Amygdala (tissue), 56 donors: ENCODE results near the gene PDS5A.
"Not testable (repeated sequence)": the region's sequence is repeated elsewhere in the genome, so short reads cannot be mapped to it uniquely, and the experiment has no call there.

Experiments
- DNase-seq, 56 donors: peaks; one replicate each; lab custom pipeline; 2025; lab: John Stamatoyannopoulos, UW

Gene PDS5A

GRCh38 chr4:39963656-39964055 lies 14.1 kb downstream of the PDS5A start:
- no peak for DNase-seq

GRCh38 chr4:39961311-39961877 lies 16.3 kb downstream of the PDS5A start:
- DNase-seq, result no peak

GRCh38 chr4:39950861-39951481 lies 26.7 kb downstream of the PDS5A start:
- no peak for DNase-seq

- DNase-seq, result no peak
Measured at GRCh38 chr4:39947963-39948362, 29.7 kb downstream of the PDS5A start.

GRCh38 chr4:39947417-39947816 lies 30.3 kb downstream of the PDS5A start:
- no peak for DNase-seq

- DNase-seq, result not testable (repeated sequence)
Measured at GRCh38 chr4:39944245-39944644, 33.5 kb downstream of the PDS5A start.

- no peak for DNase-seq
Measured at GRCh38 chr4:39942507-39942906, 35.2 kb downstream of the PDS5A start.

- DNase-seq, result no peak
Measured at GRCh38 chr4:39941682-39942217, 36.0 kb downstream of the PDS5A start.

GRCh38 chr4:39937683-39938268 lies 39.9 kb downstream of the PDS5A start:
- no peak for DNase-seq

GRCh38 chr4:39936565-39937418 lies 40.9 kb downstream of the PDS5A start:
- no peak for DNase-seq

- no peak for DNase-seq
Measured at GRCh38 chr4:39933671-39934590, 43.8 kb downstream of the PDS5A start.

GRCh38 chr4:39932776-39933402 lies 44.8 kb downstream of the PDS5A start:
- no peak for DNase-seq

- no peak for DNase-seq
Measured at GRCh38 chr4:39931441-39931901, 46.2 kb downstream of the PDS5A start.

GRCh38 chr4:39928538-39928937 lies 49.2 kb downstream of the PDS5A start:
- DNase-seq, result no peak

GRCh38 chr4:39924014-39924413 lies 53.7 kb downstream of the PDS5A start:
- no peak for DNase-seq

- no peak for DNase-seq
Measured at GRCh38 chr4:39922399-39922798, 55.3 kb downstream of the PDS5A start.

GRCh38 chr4:39913471-39913870 lies 64.2 kb downstream of the PDS5A start:
- no peak for DNase-seq

- DNase-seq, result no peak
Measured at GRCh38 chr4:39910064-39910463, 67.6 kb downstream of the PDS5A start.

- no peak for DNase-seq
Measured at GRCh38 chr4:39908284-39908683, 69.4 kb downstream of the PDS5A start.
